HEK293 (cell line): ENCODE measurements around the gene CDCA8.
A peak's percentile ranks its signal among the peaks of the same experiment; 100 is the strongest.

Experiments used
- HIC1 ChIP-seq: fragments of 450-650 bp; formaldehyde crosslinking; IDR thresholded peaks from 2 replicates; pipeline ENCODE4 v1.5.1; 2016; ENCODE audit warnings: missing biosample characterization, missing genetic modification characterization
- MZF1 ChIP-seq: fragments of 450-650 bp; formaldehyde crosslinking; IDR thresholded peaks from 2 replicates; pipeline ENCODE4 v1.5.1; 2017; ENCODE audit warnings: missing biosample characterization, missing genetic modification characterization, borderline replicate concordance
- OVOL3 ChIP-seq: fragments of 450-650 bp; formaldehyde crosslinking; IDR thresholded peaks from 2 replicates; pipeline ENCODE4 v1.5.1; 2016; ENCODE audit warnings: missing biosample characterization, missing genetic modification characterization
- RBAK ChIP-seq: fragments of 450-650 bp; formaldehyde crosslinking; IDR thresholded peaks from 2 replicates; pipeline ENCODE4 v1.5.1; 2016; ENCODE audit warnings: missing biosample characterization, missing genetic modification characterization
- SCRT2 ChIP-seq: fragments of 450-650 bp; formaldehyde crosslinking; IDR thresholded peaks from 2 replicates; pipeline ENCODE4 v1.5.1; 2016; ENCODE audit warnings: missing biosample characterization, missing genetic modification characterization
- YY1 ChIP-seq: fragments of 450-650 bp; formaldehyde crosslinking; IDR thresholded peaks from 2 replicates; pipeline ENCODE4 v1.5.1; 2018; ENCODE audit warnings: missing biosample characterization, missing genetic modification characterization
- ZNF10 ChIP-seq: fragments of 450-650 bp; formaldehyde crosslinking; IDR thresholded peaks from 2 replicates; pipeline ENCODE4 v1.5.1; 2017; ENCODE audit warnings: missing biosample characterization, missing genetic modification characterization
- ZNF112 ChIP-seq: fragments of 450-650 bp; formaldehyde crosslinking; IDR thresholded peaks from 2 replicates; pipeline ENCODE4 v1.5.0; 2017; ENCODE audit warnings: missing biosample characterization, missing genetic modification characterization
- ZNF2 ChIP-seq: fragments of 450-650 bp; formaldehyde crosslinking; IDR thresholded peaks from 2 replicates; pipeline ENCODE4 v1.5.1; 2016; ENCODE audit warnings: missing biosample characterization, missing genetic modification characterization
- ZNF211 ChIP-seq: fragments of 450-650 bp; formaldehyde crosslinking; IDR thresholded peaks from 2 replicates; pipeline ENCODE4 v1.5.1; 2016; ENCODE audit warnings: low read depth, missing biosample characterization, missing genetic modification characterization
- ZNF423 ChIP-seq: fragments of 450-650 bp; formaldehyde crosslinking; IDR thresholded peaks from 2 replicates; pipeline ENCODE4 v1.5.1; 2016; ENCODE audit warnings: missing biosample characterization, missing genetic modification characterization
- ZNF510 ChIP-seq: fragments of 450-650 bp; formaldehyde crosslinking; IDR thresholded peaks from 2 replicates; pipeline ENCODE4 v1.5.1; 2018; ENCODE audit warnings: mild to moderate bottlenecking, missing genetic modification characterization, missing biosample characterization; ENCODE audit not compliant: insufficient replicate concordance
- ZNF549 ChIP-seq: fragments of 450-650 bp; IDR thresholded peaks from 2 replicates; pipeline ENCODE4 v1.5.1; 2018; ENCODE audit warnings: missing biosample characterization, missing genetic modification characterization, mild to moderate bottlenecking, inconsistent platforms, moderate library complexity
- ZNF571 ChIP-seq: fragments of 450-650 bp; formaldehyde crosslinking; IDR thresholded peaks from 2 replicates; pipeline ENCODE4 v1.5.0; 2017; ENCODE audit warnings: missing biosample characterization, missing genetic modification characterization
- ZNF621 ChIP-seq: fragments of 450-650 bp; formaldehyde crosslinking; IDR thresholded peaks from 2 replicates; pipeline ENCODE4 v1.5.1; 2017; ENCODE audit warnings: missing biosample characterization, missing genetic modification characterization
- ZNF639 ChIP-seq: fragments of 450-650 bp; formaldehyde crosslinking; IDR thresholded peaks from 2 replicates; pipeline ENCODE4 v1.5.1; 2016; ENCODE audit warnings: missing biosample characterization, missing genetic modification characterization
- ZNF658 ChIP-seq: fragments of 450-650 bp; formaldehyde crosslinking; IDR thresholded peaks from 2 replicates; pipeline ENCODE4; 2016; ENCODE audit warnings: missing biosample characterization, missing genetic modification characterization
- ZNF76 ChIP-seq: fragments of 450-650 bp; formaldehyde crosslinking; IDR thresholded peaks from 2 replicates; pipeline ENCODE4; 2016; ENCODE audit warnings: low read depth, missing biosample characterization, missing genetic modification characterization, borderline replicate concordance
- ZNF792 ChIP-seq: fragments of 450-650 bp; formaldehyde crosslinking; IDR thresholded peaks from 2 replicates; pipeline ENCODE4 v1.5.1; 2016; ENCODE audit warnings: missing biosample characterization, missing genetic modification characterization
- ZNF837 ChIP-seq: fragments of 450-650 bp; formaldehyde crosslinking; IDR thresholded peaks from 2 replicates; pipeline ENCODE4 v1.5.1; 2016; ENCODE audit warnings: missing biosample characterization, missing genetic modification characterization
- ZSCAN30 ChIP-seq: fragments of 450-650 bp; IDR thresholded peaks from 2 replicates; pipeline ENCODE4 v1.5.1; 2018; ENCODE audit warnings: missing biosample characterization, mild to moderate bottlenecking, missing genetic modification characterization, moderate library complexity
- ZSCAN4 ChIP-seq: fragments of 450-650 bp; formaldehyde crosslinking; IDR thresholded peaks from 2 replicates; pipeline ENCODE4 v1.5.1; 2017; ENCODE audit warnings: missing biosample characterization, missing genetic modification characterization
- ZXDB ChIP-seq: fragments of 450-650 bp; formaldehyde crosslinking; IDR thresholded peaks from 2 replicates; pipeline ENCODE4 v1.5.1; 2016; ENCODE audit warnings: missing biosample characterization, missing genetic modification characterization
- TF ChIP-seq, protein P1 (sequence below): fragments of 450-650 bp; formaldehyde crosslinking; IDR thresholded peaks from 2 replicates; pipeline ENCODE4 v1.5.1; 2016; ENCODE audit warnings: missing biosample characterization, missing genetic modification characterization
- TF ChIP-seq, protein P2 (sequence below): fragments of 450-650 bp; formaldehyde crosslinking; IDR thresholded peaks from 2 replicates; pipeline ENCODE4 v1.5.0; 2017; ENCODE audit warnings: missing biosample characterization, missing genetic modification characterization, borderline replicate concordance
- TF ChIP-seq, protein P3 (sequence below): fragments of 450-650 bp; formaldehyde crosslinking; IDR thresholded peaks from 2 replicates; pipeline ENCODE4 v1.5.1; 2016; ENCODE audit warnings: missing biosample characterization, missing genetic modification characterization

Gene CDCA8

DNA sequence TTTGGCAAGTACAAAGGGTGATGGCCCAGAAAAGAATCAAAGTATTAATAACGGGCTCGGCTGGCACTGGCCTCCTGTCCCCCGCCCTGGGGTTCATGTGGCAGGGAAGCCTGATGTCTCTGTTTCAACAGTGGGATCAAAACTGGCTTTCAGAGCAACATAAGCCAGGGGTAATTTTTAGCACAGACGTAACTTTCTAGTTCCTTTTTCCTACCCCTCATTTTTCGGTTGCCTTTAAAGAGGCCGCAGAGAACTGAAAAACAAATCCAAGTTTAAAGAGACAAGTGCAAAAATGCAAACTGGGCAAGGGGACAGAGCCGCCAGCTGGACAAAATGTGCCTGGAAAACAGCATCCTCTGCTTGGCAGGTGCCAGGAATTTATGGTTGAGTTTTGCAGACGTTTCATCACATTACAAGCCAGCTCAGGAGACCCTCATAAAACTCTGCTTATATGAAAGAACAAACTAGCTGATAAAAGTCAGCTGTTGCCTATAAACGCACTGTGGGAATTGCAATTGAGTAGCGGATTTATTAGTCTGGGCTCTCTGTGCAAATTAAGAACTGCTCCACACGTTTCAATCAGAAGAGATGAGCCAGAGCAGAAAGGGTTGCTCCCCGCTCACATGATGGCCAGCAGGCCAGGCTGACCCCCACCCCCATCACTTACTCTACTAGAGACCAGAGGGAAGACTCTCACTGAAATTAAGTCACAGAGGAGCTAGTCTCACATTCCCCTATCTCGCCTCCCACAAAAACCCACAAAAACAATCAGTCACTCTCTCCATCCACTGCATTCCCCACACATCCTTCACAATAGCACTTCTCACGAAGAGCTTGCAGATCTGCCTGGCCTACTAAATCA lies 15.8 kb upstream of the CDCA8 start (continued):
- TF ChIP-seq ZNF423 (tag by site-specific recombination) (peak; percentile 17; the same call in 1 of the 2 replicates), ZNF2 (tag by site-specific recombination) (no peak), ZXDB (tag by site-specific recombination) (no peak), RBAK (tag by site-specific recombination) (no peak), ZNF510 (tag by site-specific recombination) (no peak), OVOL3 (tag by site-specific recombination) (no peak), ZNF639 (tag by site-specific recombination) (no peak), ZNF112 (tag by site-specific recombination) (no peak), MZF1 (tag by site-specific recombination) (0 out of 2 replicates have a peak, but pooled peaks have one; percentile 46), ZNF837 (tag by site-specific recombination) (no peak), ZNF211 (tag by site-specific recombination) (no peak), ZNF658 (tag by site-specific recombination) (no peak), ZNF571 (tag by site-specific recombination) (no peak), ZNF621 (tag by site-specific recombination) (no peak), ZSCAN4 (tag by site-specific recombination) (no peak), YY1 (tag by site-specific recombination) (no peak), ZNF76 (tag by site-specific recombination) (no peak), ZNF549 (tag by site-specific recombination) (no peak), ZNF10 (no peak), ZSCAN30 (tag by site-specific recombination) (peak; percentile 73), SCRT2 (tag by site-specific recombination) (no peak), ZNF792 (tag by site-specific recombination) (no peak), HIC1 (tag by site-specific recombination) (no peak)
- TF ChIP-seq, protein P1, sequence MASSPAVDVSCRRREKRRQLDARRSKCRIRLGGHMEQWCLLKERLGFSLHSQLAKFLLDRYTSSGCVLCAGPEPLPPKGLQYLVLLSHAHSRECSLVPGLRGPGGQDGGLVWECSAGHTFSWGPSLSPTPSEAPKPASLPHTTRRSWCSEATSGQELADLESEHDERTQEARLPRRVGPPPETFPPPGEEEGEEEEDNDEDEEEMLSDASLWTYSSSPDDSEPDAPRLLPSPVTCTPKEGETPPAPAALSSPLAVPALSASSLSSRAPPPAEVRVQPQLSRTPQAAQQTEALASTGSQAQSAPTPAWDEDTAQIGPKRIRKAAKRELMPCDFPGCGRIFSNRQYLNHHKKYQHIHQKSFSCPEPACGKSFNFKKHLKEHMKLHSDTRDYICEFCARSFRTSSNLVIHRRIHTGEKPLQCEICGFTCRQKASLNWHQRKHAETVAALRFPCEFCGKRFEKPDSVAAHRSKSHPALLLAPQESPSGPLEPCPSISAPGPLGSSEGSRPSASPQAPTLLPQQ = no peak
- TF ChIP-seq, protein P2, sequence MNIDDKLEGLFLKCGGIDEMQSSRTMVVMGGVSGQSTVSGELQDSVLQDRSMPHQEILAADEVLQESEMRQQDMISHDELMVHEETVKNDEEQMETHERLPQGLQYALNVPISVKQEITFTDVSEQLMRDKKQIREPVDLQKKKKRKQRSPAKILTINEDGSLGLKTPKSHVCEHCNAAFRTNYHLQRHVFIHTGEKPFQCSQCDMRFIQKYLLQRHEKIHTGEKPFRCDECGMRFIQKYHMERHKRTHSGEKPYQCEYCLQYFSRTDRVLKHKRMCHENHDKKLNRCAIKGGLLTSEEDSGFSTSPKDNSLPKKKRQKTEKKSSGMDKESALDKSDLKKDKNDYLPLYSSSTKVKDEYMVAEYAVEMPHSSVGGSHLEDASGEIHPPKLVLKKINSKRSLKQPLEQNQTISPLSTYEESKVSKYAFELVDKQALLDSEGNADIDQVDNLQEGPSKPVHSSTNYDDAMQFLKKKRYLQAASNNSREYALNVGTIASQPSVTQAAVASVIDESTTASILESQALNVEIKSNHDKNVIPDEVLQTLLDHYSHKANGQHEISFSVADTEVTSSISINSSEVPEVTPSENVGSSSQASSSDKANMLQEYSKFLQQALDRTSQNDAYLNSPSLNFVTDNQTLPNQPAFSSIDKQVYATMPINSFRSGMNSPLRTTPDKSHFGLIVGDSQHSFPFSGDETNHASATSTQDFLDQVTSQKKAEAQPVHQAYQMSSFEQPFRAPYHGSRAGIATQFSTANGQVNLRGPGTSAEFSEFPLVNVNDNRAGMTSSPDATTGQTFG = no peak
- TF ChIP-seq, protein P3, sequence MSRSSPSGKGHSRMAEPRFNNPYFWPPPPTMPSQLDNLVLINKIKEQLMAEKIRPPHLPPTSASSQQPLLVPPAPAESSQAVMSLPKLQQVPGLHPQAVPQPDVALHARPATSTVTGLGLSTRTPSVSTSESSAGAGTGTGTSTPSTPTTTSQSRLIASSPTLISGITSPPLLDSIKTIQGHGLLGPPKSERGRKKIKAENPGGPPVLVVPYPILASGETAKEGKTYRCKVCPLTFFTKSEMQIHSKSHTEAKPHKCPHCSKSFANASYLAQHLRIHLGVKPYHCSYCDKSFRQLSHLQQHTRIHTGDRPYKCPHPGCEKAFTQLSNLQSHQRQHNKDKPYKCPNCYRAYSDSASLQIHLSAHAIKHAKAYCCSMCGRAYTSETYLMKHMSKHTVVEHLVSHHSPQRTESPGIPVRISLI (tag by site-specific recombination) = no peak
